CD4-positive, CD25-positive, alpha-beta regulatory T cell (primary cell): Measurements from ENCODE around the gene SCN7A. TPM values are rescaled to one million over a fixed set of nuclear protein-coding genes. Genes with fewer than 3 reads are reported as not detected.

Experiments
- ATAC-seq, 2 donors: fragments of 150-1000 bp; cut with Tn5 transposase; one replicate each; pipeline ENCODE4 v1.10.0; 2021; ENCODE audit warnings: low read depth in 2 of 2, moderate number of reproducible peaks in 2 of 2, moderate library complexity in 1 of 2
- DNase-seq, 3 donors: peaks; one replicate each; pipeline versions ENCODE4 v3.0.0 to v3.0.0-alpha.2; 2012 to 2022; ENCODE audit warnings: mixed read lengths in 1 of 3
- H3K27ac ChIP-seq: one replicate; pipeline ENCODE4 v1.7.0; 2013; ENCODE audit warnings: mild to moderate bottlenecking, low read length; ENCODE audit not compliant: insufficient read depth, poor library complexity, severe bottlenecking
- H3K27me3 ChIP-seq: one replicate; pipeline ENCODE4 v1.7.0; 2013; ENCODE audit warnings: low read length; ENCODE audit not compliant: control insufficient read depth, insufficient read depth
- H3K36me3 ChIP-seq: one replicate; pipeline ENCODE4 v1.7.0; 2013; ENCODE audit warnings: mild to moderate bottlenecking, low read length, moderate library complexity; ENCODE audit not compliant: control insufficient read depth, insufficient read depth
- H3K4me1 ChIP-seq: 2 replicates; pipeline ENCODE4 v1.7.0; 2013; ENCODE audit warnings: mild to moderate bottlenecking, low read length; ENCODE audit not compliant: insufficient read depth, control insufficient read depth, poor library complexity, severe bottlenecking
- H3K4me3 ChIP-seq: one replicate; pipeline ENCODE4 v1.7.0; 2013; ENCODE audit warnings: low read depth, mild to moderate bottlenecking, low read length, moderate library complexity
- H3K9me3 ChIP-seq, 2 experiments: 1 replicate in 1 of 2; 2 replicates in 1 of 2; pipeline ENCODE4 v1.7.0; 2013; ENCODE audit warnings: low read length in 2 of 2, mild to moderate bottlenecking in 1 of 2, moderate library complexity in 1 of 2; ENCODE audit not compliant: control insufficient read depth in 2 of 2
- H3K27ac Mint-ChIP-seq, 3 donors: one replicate each; pipeline ENCODE4 v1.8.0; 2020 to 2022; ENCODE audit warnings: mild to moderate bottlenecking in 3 of 3, mixed read lengths in 3 of 3, moderate library complexity in 2 of 3
- H3K27me3 Mint-ChIP-seq: one replicate; pipeline ENCODE4 v1.8.0; 2022; ENCODE audit warnings: mild to moderate bottlenecking, mixed read lengths
- H3K36me3 Mint-ChIP-seq: one replicate; pipeline ENCODE4 v1.8.0; 2020; ENCODE audit warnings: mixed read lengths
- H3K4me1 Mint-ChIP-seq, 4 donors: one replicate each; pipeline ENCODE4 v1.8.0; 2020 to 2022; ENCODE audit warnings: mixed read lengths in 4 of 4, mild to moderate bottlenecking in 1 of 4
- H3K4me3 Mint-ChIP-seq, 4 donors: one replicate each; pipeline ENCODE4 v1.8.0; 2020 to 2022; ENCODE audit warnings: mild to moderate bottlenecking in 4 of 4, mixed read lengths in 4 of 4, moderate library complexity in 3 of 4
- H3K9me3 Mint-ChIP-seq, 7 donors: one replicate each; pipeline ENCODE4 v1.8.0; 2020 to 2022; ENCODE audit warnings: mixed read lengths in 7 of 7, mild to moderate bottlenecking in 3 of 7, moderate library complexity in 2 of 7
- polyA plus RNA-seq, 4 donors: library from polyadenylated mRNA; unstranded; fragments of 300-500 nt; fragmentation: Illumina TruSeq; gene quantifications; one replicate each; pipeline ENCODE4 v1.2.3, GENCODE V29; 2021
- total RNA-seq: library from RNA; stranded (reverse); gene quantifications from one replicate; pipeline ENCODE4 v1.2.3, GENCODE V29; 2022

SCN7A gene
- total and polyA plus RNA-seq, 5 donors from 2014 or later: not detected

DNA sequence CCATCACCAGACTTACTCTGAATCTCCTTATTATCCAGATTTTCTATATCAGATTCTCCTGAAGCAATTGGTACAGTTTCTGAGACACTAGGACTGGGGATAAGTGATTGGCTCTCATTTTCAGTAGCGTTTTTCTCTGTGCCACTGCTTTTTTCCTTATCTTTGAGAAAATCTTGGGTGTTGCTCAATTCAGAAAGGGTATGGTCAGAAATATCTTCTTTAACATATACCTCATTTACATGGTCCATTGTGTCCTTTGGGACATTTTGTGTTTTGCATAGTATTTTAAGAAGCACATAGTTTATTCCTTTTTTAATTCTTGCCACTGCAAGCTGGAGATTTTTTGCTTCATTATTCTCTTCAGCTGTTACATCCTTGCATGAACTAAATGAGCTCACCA, 61.7 kb downstream of the SCN7A start:
- ATAC-seq (no peak), DNase-seq (no peak)
- H3K36me3 ChIP-seq: no peaks in the 10 kb centered on the region
- no peaks in the 10 kb centered on the region for H3K27me3 Mint-ChIP-seq
- no peak overlapping the region for H3K4me3 Mint-ChIP-seq
- H3K27ac ChIP-seq: no peak overlapping the region
- no peaks in the 10 kb centered on the region for H3K4me1 Mint-ChIP-seq
- no peak overlapping the region for H3K4me3 ChIP-seq
- no peaks in the 10 kb centered on the region for H3K9me3 ChIP-seq
- no peaks in the 10 kb centered on the region for H3K4me1 ChIP-seq
- H3K36me3 Mint-ChIP-seq: no peaks in the 10 kb centered on the region
- no peaks in the 10 kb centered on the region for H3K27me3 ChIP-seq
- peaks cover 0 to 5% (median 0%) of the 10 kb centered on the region in 7 donors for H3K9me3 Mint-ChIP-seq
- H3K27ac Mint-ChIP-seq: no peak overlapping the region

- ATAC-seq (no peak), DNase-seq (no peak)
- Histone ChIP-seq H3K4me3 (no peak overlapping the region), H3K9me3 (no peaks in the 10 kb centered on the region), H3K27me3 (no peaks in the 10 kb centered on the region), H3K27ac (no peak overlapping the region), H3K36me3 (no peaks in the 10 kb centered on the region), H3K4me1 (no peaks in the 10 kb centered on the region)
- H3K27ac Mint-ChIP-seq: no peak overlapping the region
- H3K4me3 Mint-ChIP-seq: no peak overlapping the region
- H3K4me1 Mint-ChIP-seq: no peaks in the 10 kb centered on the region
- H3K9me3 Mint-ChIP-seq: peaks cover 0 to 6% (median 0%) of the 10 kb centered on the region in 7 donors
- H3K27me3 Mint-ChIP-seq: no peaks in the 10 kb centered on the region
- H3K36me3 Mint-ChIP-seq: no peaks in the 10 kb centered on the region
Measured at GRCh38 chr2:166424841-166425240, 69.2 kb downstream of the SCN7A start.

DNA sequence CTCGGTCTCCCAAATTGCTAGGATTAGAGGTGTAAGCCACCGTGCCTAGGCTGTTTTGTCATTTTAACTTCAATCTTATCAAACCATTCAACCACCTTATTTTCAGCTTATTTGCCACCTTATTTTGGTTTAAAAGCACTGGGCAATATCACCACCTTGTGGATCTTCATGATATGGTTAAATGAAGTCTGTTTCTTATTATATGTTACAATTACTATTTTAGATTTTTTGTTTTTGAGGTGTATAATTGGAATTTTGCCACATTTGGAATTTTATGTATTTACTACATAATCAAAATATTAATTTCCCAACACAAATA, 74.5 kb downstream of the SCN7A start:
- no peak overlapping the region for H3K4me3 ChIP-seq
- no peak overlapping the region for H3K27ac ChIP-seq
- no peaks in the 10 kb centered on the region for H3K4me1 ChIP-seq
- no peaks in the 10 kb centered on the region for H3K36me3 ChIP-seq
- Mint-ChIP-seq H3K36me3 (no peaks in the 10 kb centered on the region), H3K4me3 (no peak overlapping the region), H3K27me3 (no peaks in the 10 kb centered on the region), H3K9me3 (peaks cover 0 to 6% (median 0%) of the 10 kb centered on the region in 7 donors), H3K4me1 (no peaks in the 10 kb centered on the region), H3K27ac (no peak overlapping the region)
- no peaks in the 10 kb centered on the region for H3K9me3 ChIP-seq
- DNase-seq: no peak
- no peak for ATAC-seq
- no peaks in the 10 kb centered on the region for H3K27me3 ChIP-seq

GRCh38 chr2:166418853-166419615, 75.0 kb downstream of the SCN7A start:
- no peaks in the 10 kb centered on the region for H3K4me1 ChIP-seq
- no peak overlapping the region for H3K4me3 ChIP-seq
- H3K27me3 ChIP-seq: no peaks in the 10 kb centered on the region
- no peak for DNase-seq
- ATAC-seq: no peak
- H3K36me3 Mint-ChIP-seq: no peaks in the 10 kb centered on the region
- H3K9me3 Mint-ChIP-seq: peaks cover 0 to 6% (median 0%) of the 10 kb centered on the region in 7 donors
- H3K27ac Mint-ChIP-seq: no peak overlapping the region
- H3K27me3 Mint-ChIP-seq: no peaks in the 10 kb centered on the region
- H3K9me3 ChIP-seq: no peaks in the 10 kb centered on the region
- H3K36me3 ChIP-seq: no peaks in the 10 kb centered on the region
- H3K27ac ChIP-seq: no peak overlapping the region
- no peaks in the 10 kb centered on the region for H3K4me1 Mint-ChIP-seq
- H3K4me3 Mint-ChIP-seq: no peak overlapping the region

GRCh38 chr2:166417669-166418068, 76.4 kb downstream of the SCN7A start:
- H3K27ac ChIP-seq: no peak overlapping the region
- H3K36me3 ChIP-seq: no peaks in the 10 kb centered on the region
- no peaks in the 10 kb centered on the region for H3K4me1 ChIP-seq
- Mint-ChIP-seq H3K4me3 (no peak overlapping the region), H3K27ac (no peak overlapping the region), H3K9me3 (peaks cover 0 to 2% (median 0%) of the 10 kb centered on the region in 7 donors), H3K36me3 (no peaks in the 10 kb centered on the region), H3K27me3 (no peaks in the 10 kb centered on the region), H3K4me1 (no peaks in the 10 kb centered on the region)
- no peaks in the 10 kb centered on the region for H3K9me3 ChIP-seq
- H3K4me3 ChIP-seq: no peak overlapping the region
- no peaks in the 10 kb centered on the region for H3K27me3 ChIP-seq
- no peak for ATAC-seq
- DNase-seq: no peak

DNA sequence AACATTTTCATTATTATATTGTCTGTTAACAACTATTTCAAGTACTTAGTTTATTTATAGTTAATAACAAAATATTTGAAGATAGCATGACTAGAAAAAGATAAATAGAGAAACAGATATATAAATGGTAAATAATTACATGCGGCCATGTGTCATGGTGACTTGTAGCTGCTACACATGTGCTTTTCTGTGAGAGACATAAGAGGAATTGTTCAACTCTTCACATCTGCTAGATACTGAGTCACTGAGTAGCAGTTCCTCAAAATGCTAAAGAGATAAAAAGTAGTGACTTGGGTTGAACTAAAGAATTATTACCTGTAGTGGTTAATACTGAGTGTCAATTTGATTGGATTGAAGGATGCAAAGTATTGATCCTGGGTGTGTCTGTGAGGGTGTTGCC, 80.8 kb downstream of the SCN7A start:
- Mint-ChIP-seq H3K27ac (no peak overlapping the region), H3K27me3 (no peaks in the 10 kb centered on the region), H3K36me3 (no peaks in the 10 kb centered on the region), H3K4me3 (no peak overlapping the region), H3K9me3 (peaks cover 0 to 3% (median 0%) of the 10 kb centered on the region in 7 donors), H3K4me1 (no peaks in the 10 kb centered on the region)
- no peaks in the 10 kb centered on the region for H3K9me3 ChIP-seq
- H3K27me3 ChIP-seq: no peaks in the 10 kb centered on the region
- no peaks in the 10 kb centered on the region for H3K36me3 ChIP-seq
- no peaks in the 10 kb centered on the region for H3K4me1 ChIP-seq
- no peak for DNase-seq
- ATAC-seq: no peak
- no peak overlapping the region for H3K27ac ChIP-seq
- no peak overlapping the region for H3K4me3 ChIP-seq

- Mint-ChIP-seq H3K36me3 (no peaks in the 10 kb centered on the region), H3K27ac (no peak overlapping the region), H3K27me3 (no peaks in the 10 kb centered on the region), H3K9me3 (peaks cover 0 to 4% (median 0%) of the 10 kb centered on the region in 7 donors), H3K4me3 (no peak overlapping the region), H3K4me1 (no peaks in the 10 kb centered on the region)
- DNase-seq (no peak), ATAC-seq (no peak)
- H3K4me3 ChIP-seq: no peak overlapping the region
- H3K4me1 ChIP-seq: no peaks in the 10 kb centered on the region
- H3K27ac ChIP-seq: no peak overlapping the region
- no peaks in the 10 kb centered on the region for H3K27me3 ChIP-seq
- H3K9me3 ChIP-seq: no peaks in the 10 kb centered on the region
- no peaks in the 10 kb centered on the region for H3K36me3 ChIP-seq
Measured at GRCh38 chr2:166411473-166412230, 82.4 kb downstream of the SCN7A start.
